ENCODE results near the gene AJAP1.

AJAP1 gene

GRCh38 chr1:4626560-4627319 lies 27.7 kb upstream of the AJAP1 start:
- H3K4me3 ChIP-seq (ENCODE audit: low read depth, low read length), result no peak overlapping the region
- no peaks in the 10 kb centered on the region for H3K36me3 ChIP-seq (replicated peaks)
- DNase-seq, result no peak
- H3K27me3 ChIP-seq (replicated peaks), result no peaks in the 10 kb centered on the region
- no peak for TF ChIP-seq CTCF (IDR thresholded peaks at IDR 0.05; ENCODE audit: low read depth, low read length, missing control alignments)
- in situ Hi-C loops (cut with HindIII; ENCODE audit: low pct_ligation_motif_present, low sequenced_read_pairs), result no loop called here
- no peak overlapping the region for H3K27ac ChIP-seq

- DNase-seq, result no peak
- Histone ChIP-seq H3K4me3 (ENCODE audit: low read depth, low read length) (no peak overlapping the region), H3K36me3 (replicated peaks) (no peaks in the 10 kb centered on the region), H3K27me3 (replicated peaks) (no peaks in the 10 kb centered on the region), H3K27ac (no peak overlapping the region)
- TF ChIP-seq CTCF (IDR thresholded peaks at IDR 0.05; ENCODE audit: low read depth, low read length, missing control alignments), result no peak
- in situ Hi-C loops (cut with HindIII; ENCODE audit: low pct_ligation_motif_present, low sequenced_read_pairs), result no loop called here
Measured at GRCh38 chr1:4627353-4627752, 27.1 kb upstream of the AJAP1 start.

GRCh38 chr1:4628992-4629391 lies 25.4 kb upstream of the AJAP1 start:
- DNase-seq, result no peak
- H3K36me3 ChIP-seq (replicated peaks), result no peaks in the 10 kb centered on the region
- H3K27me3 ChIP-seq (replicated peaks), result no peaks in the 10 kb centered on the region
- no peak overlapping the region for H3K4me3 ChIP-seq (ENCODE audit: low read depth, low read length)
- H3K27ac ChIP-seq, result no peak overlapping the region
- in situ Hi-C loops (cut with HindIII; ENCODE audit: low pct_ligation_motif_present, low sequenced_read_pairs), result no loop called here
- no peak for TF ChIP-seq CTCF (IDR thresholded peaks at IDR 0.05; ENCODE audit: low read depth, low read length, missing control alignments)

DNA sequence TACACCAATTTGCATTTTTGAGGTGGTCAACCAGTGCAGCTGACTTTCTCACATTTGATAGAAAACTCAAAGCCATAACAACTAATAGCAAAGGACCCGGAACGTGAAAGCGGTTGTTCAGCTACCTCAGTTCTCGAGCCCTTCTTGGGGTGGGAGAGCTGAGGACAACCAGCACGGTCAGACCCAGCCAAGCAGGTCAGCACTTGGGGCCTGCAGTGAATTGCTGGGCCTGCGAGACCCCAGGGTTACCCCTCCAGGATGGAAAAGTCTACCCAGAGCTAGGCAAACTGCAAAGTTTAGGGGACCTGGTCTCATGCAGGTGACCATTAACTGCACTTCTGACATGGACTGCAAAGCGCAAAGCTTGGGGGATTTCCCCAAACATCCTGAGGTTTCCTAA lies 23.8 kb upstream of the AJAP1 start:
- no peak overlapping the region for H3K27ac ChIP-seq
- no peaks in the 10 kb centered on the region for H3K36me3 ChIP-seq (replicated peaks)
- H3K27me3 ChIP-seq (replicated peaks), result no peaks in the 10 kb centered on the region
- DNase-seq, result no peak
- no peak for TF ChIP-seq CTCF (IDR thresholded peaks at IDR 0.05; ENCODE audit: low read depth, low read length, missing control alignments)
- in situ Hi-C loops (cut with HindIII; ENCODE audit: low pct_ligation_motif_present, low sequenced_read_pairs), result no loop called here
- no peak overlapping the region for H3K4me3 ChIP-seq (ENCODE audit: low read depth, low read length)

GRCh38 chr1:4631321-4631720 lies 23.1 kb upstream of the AJAP1 start:
- Histone ChIP-seq H3K36me3 (replicated peaks) (no peaks in the 10 kb centered on the region), H3K27me3 (replicated peaks) (no peaks in the 10 kb centered on the region), H3K27ac (no peak overlapping the region), H3K4me3 (ENCODE audit: low read depth, low read length) (no peak overlapping the region)
- no peak for TF ChIP-seq CTCF (IDR thresholded peaks at IDR 0.05; ENCODE audit: low read depth, low read length, missing control alignments)
- in situ Hi-C loops (cut with HindIII; ENCODE audit: low pct_ligation_motif_present, low sequenced_read_pairs), result no loop called here
- no peak for DNase-seq

DNA sequence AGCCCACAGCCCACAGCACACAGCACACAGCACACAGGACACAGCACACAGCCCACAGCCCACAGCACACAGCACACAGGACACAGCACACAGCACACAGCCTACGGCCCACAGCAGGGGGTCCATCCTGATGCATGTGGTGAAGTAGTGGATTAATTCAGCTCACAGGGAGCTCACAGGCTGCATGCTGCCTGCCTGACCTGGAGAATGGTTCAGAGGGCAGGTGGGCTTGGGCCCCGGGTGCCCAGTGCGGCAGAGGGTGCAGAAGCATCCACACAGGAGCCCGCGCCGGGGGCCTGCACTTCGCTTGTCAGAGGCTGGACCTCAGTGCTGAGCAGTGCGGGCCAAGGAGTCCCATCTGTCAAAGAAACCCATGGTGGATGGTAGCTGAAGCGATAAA lies 21.1 kb upstream of the AJAP1 start:
- in situ Hi-C loops (cut with HindIII; ENCODE audit: low pct_ligation_motif_present, low sequenced_read_pairs), result no loop called here
- H3K4me3 ChIP-seq (ENCODE audit: low read depth, low read length), result no peak overlapping the region
- no peak for TF ChIP-seq CTCF (IDR thresholded peaks at IDR 0.05; ENCODE audit: low read depth, low read length, missing control alignments)
- no peaks in the 10 kb centered on the region for H3K27me3 ChIP-seq (replicated peaks)
- no peak overlapping the region for H3K27ac ChIP-seq
- H3K36me3 ChIP-seq (replicated peaks), result no peaks in the 10 kb centered on the region
- no peak for DNase-seq
